Parathyroid adenoma (tissue), 2 donors: ENCODE results near the gene RALGAPA2.

Experiments used
- H2AFZ ChIP-seq: fragments of 300-600 bp; sonication (generic); one replicate; pipeline ENCODE4 v1.7.0; 2017; ENCODE audit warnings: antibody characterized with exemption, mild to moderate bottlenecking
- H3K27ac ChIP-seq: fragments of 300-600 bp; sonication (generic); one replicate; pipeline ENCODE4 v1.7.0; 2017
- H3K27me3 ChIP-seq: fragments of 300-600 bp; sonication (generic); one replicate; pipeline ENCODE4 v1.7.0; 2017; ENCODE audit warnings: low read length; ENCODE audit not compliant: control insufficient read depth, insufficient read depth
- H3K36me3 ChIP-seq: fragments of 300-600 bp; sonication (generic); one replicate; pipeline ENCODE4 v1.7.0; 2017; ENCODE audit warnings: low read length; ENCODE audit not compliant: control insufficient read depth, insufficient read depth
- H3K4me1 ChIP-seq: fragments of 300-600 bp; sonication (generic); one replicate; pipeline ENCODE4 v1.7.0; 2017; ENCODE audit warnings: control low read depth
- H3K4me2 ChIP-seq: fragments of 300-600 bp; sonication (generic); one replicate; pipeline ENCODE4 v1.7.0; 2017; ENCODE audit warnings: low read length
- H3K4me3 ChIP-seq: fragments of 300-600 bp; sonication (generic); one replicate; pipeline ENCODE4 v1.7.0; 2017; ENCODE audit warnings: low read depth, low read length
- H3K79me2 ChIP-seq: fragments of 300-600 bp; sonication (generic); one replicate; pipeline ENCODE4 v1.7.0; 2017; ENCODE audit warnings: control low read depth
- H3K9ac ChIP-seq: fragments of 300-600 bp; sonication (generic); one replicate; pipeline ENCODE4 v1.7.0; 2017; ENCODE audit warnings: mild to moderate bottlenecking
- H3K9me3 ChIP-seq: fragments of 300-600 bp; sonication (generic); one replicate; pipeline ENCODE4 v1.7.0; 2017; ENCODE audit warnings: low read length; ENCODE audit not compliant: control insufficient read depth
- CTCF ChIP-seq: fragments of 300-600 bp; sonication (generic); IDR thresholded peaks from one replicate; pipeline ENCODE4 v1.7.0; 2017; ENCODE audit warnings: antibody characterized with exemption, mild to moderate bottlenecking
- donor health status: primary hyperparathyroidism.

Gene RALGAPA2

DNA sequence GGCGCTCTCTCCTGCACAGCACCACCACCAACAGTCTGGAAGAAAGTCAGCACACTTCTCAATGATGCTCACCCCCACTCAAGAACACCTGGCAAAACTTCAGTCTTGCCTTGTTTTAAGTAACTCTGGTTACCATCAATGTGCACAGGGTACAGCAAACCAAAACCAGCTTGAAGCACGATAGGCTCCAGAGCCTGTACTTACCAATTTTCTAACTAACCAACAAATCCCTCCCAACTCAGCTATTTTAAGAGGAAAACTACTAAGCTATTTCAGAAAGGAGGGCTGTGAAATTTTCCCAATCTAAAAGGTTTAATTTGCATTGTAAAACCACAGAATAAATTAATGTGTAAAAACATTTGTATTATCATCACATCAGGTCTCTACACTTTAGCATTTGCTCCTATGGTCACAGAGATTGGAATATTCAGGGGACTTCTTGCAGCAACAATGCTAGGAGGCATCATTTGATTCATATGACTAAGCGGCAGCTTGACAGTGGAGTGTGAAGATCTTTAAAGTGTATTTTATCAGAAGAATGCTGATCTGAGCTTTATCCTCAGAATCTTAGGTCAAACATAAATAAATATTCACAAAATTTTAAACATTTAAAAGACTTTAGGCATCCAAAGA lies 82.8 kb downstream of the RALGAPA2 start:
- H3K9me3 ChIP-seq = no peaks in the 10 kb centered on the region
- no peak for TF ChIP-seq CTCF
- H3K9ac ChIP-seq = no peak overlapping the region
- H3K4me2 ChIP-seq = no peak overlapping the region
- H3K4me1 ChIP-seq = peaks cover 3% of the 10 kb centered on the region
- H3K27me3 ChIP-seq = no peaks in the 10 kb centered on the region
- H3K36me3 ChIP-seq = no peaks in the 10 kb centered on the region
- no peak overlapping the region for H3K4me3 ChIP-seq
- no peak overlapping the region for H3K27ac ChIP-seq
- no peak overlapping the region for H2AFZ ChIP-seq
- H3K79me2 ChIP-seq = peaks cover 2% of the 10 kb centered on the region

GRCh38 chr20:20628314-20628713 lies 84.1 kb downstream of the RALGAPA2 start:
- TF ChIP-seq CTCF = no peak
- Histone ChIP-seq H2AFZ (no peak overlapping the region), H3K36me3 (no peaks in the 10 kb centered on the region), H3K27ac (no peak overlapping the region), H3K9ac (no peak overlapping the region), H3K27me3 (no peaks in the 10 kb centered on the region), H3K4me2 (no peak overlapping the region), H3K79me2 (no peaks in the 10 kb centered on the region), H3K4me3 (no peak overlapping the region), H3K9me3 (no peaks in the 10 kb centered on the region), H3K4me1 (peaks cover 3% of the 10 kb centered on the region)

DNA sequence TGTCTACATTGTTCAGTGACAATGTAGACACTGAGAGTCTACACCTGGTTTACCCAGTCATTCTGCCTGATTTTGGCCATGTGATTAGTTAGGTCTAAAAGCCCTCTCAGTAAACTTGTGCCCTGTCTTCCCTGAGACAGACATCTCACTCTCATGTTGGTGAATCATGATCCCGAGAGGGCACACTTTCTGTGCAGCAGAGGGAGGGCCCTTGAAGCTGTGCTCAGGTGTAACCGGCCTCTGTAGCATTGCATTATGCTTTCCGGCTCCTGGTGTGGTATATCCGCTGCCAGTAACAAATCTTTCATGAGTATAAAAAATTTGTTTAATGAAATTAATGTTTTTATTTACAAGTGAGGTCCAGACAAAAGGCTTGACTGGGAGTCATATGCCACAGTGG lies 85.0 kb downstream of the RALGAPA2 start:
- H3K4me1 ChIP-seq = peaks cover 3% of the 10 kb centered on the region
- H3K27me3 ChIP-seq = no peaks in the 10 kb centered on the region
- no peak overlapping the region for H3K4me2 ChIP-seq
- no peaks in the 10 kb centered on the region for H3K9me3 ChIP-seq
- H3K27ac ChIP-seq = no peak overlapping the region
- H3K9ac ChIP-seq = no peak overlapping the region
- no peaks in the 10 kb centered on the region for H3K36me3 ChIP-seq
- H3K79me2 ChIP-seq = no peaks in the 10 kb centered on the region
- H2AFZ ChIP-seq = no peak overlapping the region
- TF ChIP-seq CTCF = no peak
- no peak overlapping the region for H3K4me3 ChIP-seq

- no peaks in the 10 kb centered on the region for H3K79me2 ChIP-seq
Measured at GRCh38 chr20:20624914-20625313, 87.5 kb downstream of the RALGAPA2 start.

More at GRCh38 chr20:20624914-20625313, 87.5 kb downstream of the RALGAPA2 start:
- H3K36me3 ChIP-seq = no peaks in the 10 kb centered on the region
- no peaks in the 10 kb centered on the region for H3K27me3 ChIP-seq
- H3K27ac ChIP-seq = no peak overlapping the region
- H3K4me1 ChIP-seq = peaks cover 3% of the 10 kb centered on the region
- H3K4me3 ChIP-seq = no peak overlapping the region
- H3K9ac ChIP-seq = no peak overlapping the region
- H2AFZ ChIP-seq = no peak overlapping the region
- no peak for TF ChIP-seq CTCF
- no peaks in the 10 kb centered on the region for H3K9me3 ChIP-seq
- no peak overlapping the region for H3K4me2 ChIP-seq
